Measurements from ENCODE around the gene DPF3.

- no peak for TF ChIP-seq POLR2A (IDR thresholded peaks at IDR 0.05)
- TF ChIP-seq, protein P1, sequence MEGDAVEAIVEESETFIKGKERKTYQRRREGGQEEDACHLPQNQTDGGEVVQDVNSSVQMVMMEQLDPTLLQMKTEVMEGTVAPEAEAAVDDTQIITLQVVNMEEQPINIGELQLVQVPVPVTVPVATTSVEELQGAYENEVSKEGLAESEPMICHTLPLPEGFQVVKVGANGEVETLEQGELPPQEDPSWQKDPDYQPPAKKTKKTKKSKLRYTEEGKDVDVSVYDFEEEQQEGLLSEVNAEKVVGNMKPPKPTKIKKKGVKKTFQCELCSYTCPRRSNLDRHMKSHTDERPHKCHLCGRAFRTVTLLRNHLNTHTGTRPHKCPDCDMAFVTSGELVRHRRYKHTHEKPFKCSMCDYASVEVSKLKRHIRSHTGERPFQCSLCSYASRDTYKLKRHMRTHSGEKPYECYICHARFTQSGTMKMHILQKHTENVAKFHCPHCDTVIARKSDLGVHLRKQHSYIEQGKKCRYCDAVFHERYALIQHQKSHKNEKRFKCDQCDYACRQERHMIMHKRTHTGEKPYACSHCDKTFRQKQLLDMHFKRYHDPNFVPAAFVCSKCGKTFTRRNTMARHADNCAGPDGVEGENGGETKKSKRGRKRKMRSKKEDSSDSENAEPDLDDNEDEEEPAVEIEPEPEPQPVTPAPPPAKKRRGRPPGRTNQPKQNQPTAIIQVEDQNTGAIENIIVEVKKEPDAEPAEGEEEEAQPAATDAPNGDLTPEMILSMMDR (IDR thresholded peaks at IDR 0.05 in 4 of 5, conservative IDR thresholded peaks at IDR 0.05 in 1 of 5): no peak
These were observed 240.9 kb downstream of the DPF3 start for GRCh38 chr14:72653026-72653425.

All from gastrocnemius medialis (tissue), 4 donors.